T-cell (primary cell): ENCODE data around the gene MAN2B2. TPM values are rescaled to one million over a fixed set of nuclear protein-coding genes. Genes with fewer than 3 reads are reported as not detected.

Experiments
- ATAC-seq, 4 experiments: fragments of 200-7000 bp in 3 of 4; fragments of 150-1000 bp in 1 of 4; cut with Tn5 transposase; replicated peaks in 1 of 4; 1 replicate in 3 of 4; 2 replicates in 1 of 4; pipeline ENCODE4 v1.10.0; 2021; ENCODE audit warnings: moderate library complexity in 3 of 4, mild to moderate bottlenecking in 2 of 4, moderate number of reproducible peaks in 1 of 4
- CTCF ChIA-PET, 2 donors: fragments of 300-600 bp; sonication (Branson Sonifier 250); formaldehyde crosslinking; loops; one replicate each; lab custom pipeline; 2022; ENCODE audit warnings: antibody characterized with exemption in 2 of 2; lab: Charles Lee
- POLR2A ChIA-PET, 2 donors: fragments of 300-600 bp; sonication (Branson Sonifier 250); formaldehyde crosslinking; loops; one replicate each; lab custom pipeline; 2022; ENCODE audit warnings: antibody characterized with exemption in 2 of 2; lab: Charles Lee
- DNase-seq, 35 experiments: peaks; one replicate each; pipeline versions ENCODE4 v3.0.0 to v3.0.0-alpha.2; 2013 to 2023
- H3K27ac ChIP-seq: one replicate; pipeline ENCODE4 v1.5.1; 2013; ENCODE audit warnings: low read length
- H3K27me3 ChIP-seq, 2 experiments: replicated peaks in 1 of 2; 1 replicate in 1 of 2; 2 replicates in 1 of 2; pipeline versions ENCODE4 v1.6.1 to v1.7.0; 2013; ENCODE audit warnings: low read length in 1 of 2, mixed read lengths in 1 of 2; ENCODE audit not compliant: control insufficient read depth in 2 of 2, insufficient read depth in 2 of 2; ENCODE audit errors: extremely low read depth in 1 of 2
- H3K36me3 ChIP-seq, 2 donors: 1 replicate in 1 of 2; 2 replicates in 1 of 2; pipeline versions ENCODE4 v1.6.1 to v1.7.0; 2013; ENCODE audit warnings: low read length in 1 of 2; ENCODE audit not compliant: control insufficient read depth in 2 of 2, insufficient read depth in 1 of 2; ENCODE audit errors: extremely low read depth in 1 of 2
- H3K4me1 ChIP-seq, 2 experiments: 1 replicate in 1 of 2; 2 replicates in 1 of 2; pipeline versions ENCODE4 v1.6.1 to v1.7.0; 2013; ENCODE audit warnings: low read length in 2 of 2, mixed read lengths in 1 of 2; ENCODE audit not compliant: insufficient read depth in 2 of 2, control insufficient read depth in 1 of 2; ENCODE audit errors: extremely low read depth in 1 of 2
- H3K4me3 ChIP-seq, 2 donors: 1 replicate in 1 of 2; 2 replicates in 1 of 2; pipeline versions ENCODE4 v1.5.1 to v1.7.0; 2013; ENCODE audit warnings: mild to moderate bottlenecking in 2 of 2, low read length in 1 of 2, moderate library complexity in 1 of 2; ENCODE audit not compliant: control insufficient read depth in 1 of 2; ENCODE audit errors: extremely low read depth in 1 of 2
- H3K9me3 ChIP-seq: 2 replicates; pipeline ENCODE4 v1.7.0; 2013
- H3K27ac Mint-ChIP-seq, 2 donors: one replicate each; pipeline ENCODE4 v1.8.0; 2020 to 2021; ENCODE audit warnings: mild to moderate bottlenecking in 2 of 2, mixed read lengths in 2 of 2
- H3K27me3 Mint-ChIP-seq, 2 donors: one replicate each; pipeline ENCODE4 v1.8.0; 2021 to 2022; ENCODE audit warnings: mixed read lengths in 2 of 2
- H3K36me3 Mint-ChIP-seq: one replicate; pipeline ENCODE4 v1.8.0; 2021; ENCODE audit warnings: mixed read lengths
- H3K4me1 Mint-ChIP-seq, 3 donors: one replicate each; pipeline ENCODE4 v1.8.0; 2020 to 2022; ENCODE audit warnings: mixed read lengths in 3 of 3, mild to moderate bottlenecking in 1 of 3
- H3K4me3 Mint-ChIP-seq, 3 donors: one replicate each; pipeline ENCODE4 v1.8.0; 2020 to 2022; ENCODE audit warnings: mild to moderate bottlenecking in 3 of 3, mixed read lengths in 3 of 3, moderate library complexity in 3 of 3
- H3K9me3 Mint-ChIP-seq, 3 donors: one replicate each; pipeline ENCODE4 v1.8.0; 2020 to 2022; ENCODE audit warnings: mixed read lengths in 3 of 3
- WGBS: methylation state at CpG from one replicate; pipeline ENCODE4 v1.1.5; 2013; ENCODE audit warnings: missing lambda C conversion rate; ENCODE audit not compliant: insufficient coverage; 5-methylcytosine and 5-hydroxymethylcytosine counted together
- total RNA-seq, 35 experiments: library from RNA in 6 of 35; stranded (reverse) in 6 of 35; fragments of 120-200 nt in 1 of 35; gene quantifications; one replicate each; pipeline versions ENCODE4 v1.2.1 to v1.2.4 and lab custom pipeline; 2013 to 2026

Gene MAN2B2
- total RNA-seq, 5 donors from 2014 or later (not counting 1 experiment from before 2014, with no cell fraction given): 27.4 to 54.1 (median 45.8) TPM

DNA sequence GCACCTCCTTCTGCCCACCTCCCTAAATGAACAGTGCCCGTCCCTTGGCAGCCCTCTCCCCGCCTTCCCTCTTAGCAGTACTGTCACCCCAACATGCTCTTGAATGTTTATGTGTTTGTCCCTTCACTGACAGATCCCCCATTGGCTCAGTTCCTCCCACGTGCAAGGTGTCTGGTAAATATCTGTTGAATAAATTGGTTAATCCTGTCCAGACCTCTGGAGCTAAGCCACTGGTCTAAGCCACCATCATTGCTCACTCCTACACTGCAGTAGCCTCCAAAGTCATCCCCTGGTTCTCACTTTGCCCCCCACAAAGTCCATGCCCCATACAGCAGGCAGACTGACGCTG, 26.1 kb upstream of the MAN2B2 start:
- ChIA-PET POLR2A (no interaction called here), CTCF (no interaction called here)
- Histone ChIP-seq H3K4me1 (no peaks in the 10 kb centered on the region), H3K4me3 (no peak overlapping the region), H3K9me3 (no peaks in the 10 kb centered on the region), H3K27ac (no peak overlapping the region), H3K27me3 (peaks cover 0 to 63% of the 10 kb centered on the region in 2 experiments), H3K36me3 (no peaks in the 10 kb centered on the region)
- Mint-ChIP-seq H3K4me3 (no peak overlapping the region), H3K27me3 (peaks cover 52 to 68% of the 10 kb centered on the region in 2 donors), H3K9me3 (peaks cover 3 to 5% (median 5%) of the 10 kb centered on the region in 3 donors), H3K36me3 (no peaks in the 10 kb centered on the region), H3K4me1 (peaks cover 0 to 4% (median 2%) of the 10 kb centered on the region in 3 donors), H3K27ac (peak overlapping the region in 1 of 2 donors; percentile 11)
- no peak for DNase-seq
- no peak for ATAC-seq
- WGBS: 88% methylated on average over 1 of the region's 4 CpGs

DNA sequence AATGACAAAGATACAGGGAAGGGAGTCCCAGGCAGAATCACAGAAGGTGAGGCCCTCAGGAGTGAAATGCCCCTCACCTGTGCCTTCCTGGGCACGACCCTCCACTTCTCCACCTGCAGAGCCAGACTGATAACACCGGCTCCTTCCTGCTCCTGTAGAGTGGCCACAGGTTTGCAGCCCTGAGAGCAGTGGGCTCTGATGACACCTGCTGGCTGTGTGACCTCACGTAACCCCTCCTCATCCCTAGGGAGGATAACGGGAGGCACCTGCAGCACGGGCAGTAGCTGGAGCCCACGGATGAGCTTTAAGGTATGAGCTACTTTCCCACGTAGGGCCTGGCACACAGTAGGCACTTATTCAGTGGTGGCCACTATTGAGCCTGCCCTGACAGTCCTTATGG, 25.5 kb upstream of the MAN2B2 start:
- peaks cover 0 to 4% (median 2%) of the 10 kb centered on the region in 3 donors for H3K4me1 Mint-ChIP-seq
- H3K4me3 Mint-ChIP-seq: no peak overlapping the region
- no peak for ATAC-seq
- Histone ChIP-seq H3K27ac (no peak overlapping the region), H3K4me1 (no peaks in the 10 kb centered on the region), H3K27me3 (peaks cover 0 to 62% of the 10 kb centered on the region in 2 experiments), H3K36me3 (no peaks in the 10 kb centered on the region), H3K4me3 (no peak overlapping the region), H3K9me3 (no peaks in the 10 kb centered on the region)
- CTCF ChIA-PET: no interaction called here
- peaks cover 52 to 72% of the 10 kb centered on the region in 2 donors for H3K27me3 Mint-ChIP-seq
- whole genome bisulfite sequencing: 29% methylated on average over 3 of the region's 7 CpGs
- no peak for DNase-seq
- H3K36me3 Mint-ChIP-seq: no peaks in the 10 kb centered on the region
- peaks cover 3 to 5% (median 5%) of the 10 kb centered on the region in 3 donors for H3K9me3 Mint-ChIP-seq
- POLR2A ChIA-PET: no interaction called here
- no peak overlapping the region for H3K27ac Mint-ChIP-seq

DNA sequence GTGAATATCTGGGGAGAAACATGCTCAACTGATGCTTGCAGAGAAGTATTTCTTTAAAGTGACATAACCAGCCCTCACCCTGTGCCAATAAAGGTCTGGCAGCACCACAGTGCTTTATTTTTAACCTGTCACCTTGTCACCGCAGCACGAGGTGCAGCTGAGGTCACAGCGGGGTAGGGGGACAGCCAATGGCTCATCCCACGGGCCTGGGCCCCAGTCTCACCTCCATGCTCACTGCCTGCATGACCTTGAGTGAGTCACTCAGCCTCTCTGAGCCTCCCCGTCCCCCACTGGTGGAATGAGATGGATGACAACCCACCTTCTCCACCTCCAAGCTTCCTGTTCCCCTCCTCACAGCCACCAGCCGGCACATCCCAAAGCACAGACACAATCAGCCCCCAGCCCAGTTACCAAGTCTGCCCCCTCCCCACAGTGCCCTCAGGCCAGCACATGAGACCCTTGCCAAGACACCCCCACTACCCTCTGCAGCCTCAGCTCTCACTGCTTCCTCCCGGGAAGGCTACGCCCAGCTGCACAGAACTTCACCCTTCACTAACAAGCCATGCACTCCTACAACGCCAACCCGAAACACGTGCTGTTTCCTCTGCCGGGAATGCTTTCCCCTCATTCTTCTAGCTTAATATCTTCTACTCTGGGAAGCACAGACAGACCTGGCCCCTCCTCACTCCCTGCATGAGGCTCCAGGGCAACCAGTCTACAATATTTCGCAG, 24.9 kb upstream of the MAN2B2 start:
- Histone ChIP-seq H3K27me3 (peaks cover 0 to 62% of the 10 kb centered on the region in 2 experiments), H3K4me3 (no peak overlapping the region), H3K36me3 (no peaks in the 10 kb centered on the region), H3K9me3 (no peaks in the 10 kb centered on the region), H3K27ac (no peak overlapping the region), H3K4me1 (no peaks in the 10 kb centered on the region)
- Mint-ChIP-seq H3K27me3 (peaks cover 53 to 73% of the 10 kb centered on the region in 2 donors), H3K4me3 (no peak overlapping the region), H3K36me3 (no peaks in the 10 kb centered on the region), H3K27ac (no peak overlapping the region), H3K9me3 (peaks cover 3 to 5% (median 5%) of the 10 kb centered on the region in 3 donors), H3K4me1 (peaks cover 0 to 4% (median 2%) of the 10 kb centered on the region in 3 donors)
- ATAC-seq (no peak), DNase-seq (no peak)
- 61% methylated on average over 13 of the region's 13 CpGs for WGBS
- ChIA-PET POLR2A (no interaction called here), CTCF (interaction anchor here in 1 of 2 donors (0.6 kb wide), 1 partner anchor 257 kb away, joined by 4 read pairs; no protein-coding TSS in a partner anchor)

DNA sequence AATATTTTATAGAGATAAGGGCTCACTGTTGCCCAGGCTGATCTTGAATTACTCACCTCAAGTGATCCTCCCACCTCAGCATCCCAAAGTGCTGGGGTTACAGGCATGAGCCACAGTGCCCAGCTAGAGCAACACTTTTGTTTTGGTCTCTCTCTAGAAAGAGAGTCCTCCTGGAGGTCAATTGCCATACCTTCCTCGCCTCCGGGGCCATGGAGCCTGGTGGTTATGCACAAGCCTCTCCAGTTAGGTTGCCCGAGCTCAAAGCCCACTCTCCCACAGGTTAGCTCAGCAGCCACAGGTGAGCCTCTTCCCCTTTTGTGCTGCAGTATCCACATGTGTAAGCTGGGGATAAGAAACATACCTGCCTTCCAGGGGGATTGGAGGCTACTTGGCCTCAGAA, 24.2 kb upstream of the MAN2B2 start:
- POLR2A ChIA-PET: no interaction called here

DNA sequence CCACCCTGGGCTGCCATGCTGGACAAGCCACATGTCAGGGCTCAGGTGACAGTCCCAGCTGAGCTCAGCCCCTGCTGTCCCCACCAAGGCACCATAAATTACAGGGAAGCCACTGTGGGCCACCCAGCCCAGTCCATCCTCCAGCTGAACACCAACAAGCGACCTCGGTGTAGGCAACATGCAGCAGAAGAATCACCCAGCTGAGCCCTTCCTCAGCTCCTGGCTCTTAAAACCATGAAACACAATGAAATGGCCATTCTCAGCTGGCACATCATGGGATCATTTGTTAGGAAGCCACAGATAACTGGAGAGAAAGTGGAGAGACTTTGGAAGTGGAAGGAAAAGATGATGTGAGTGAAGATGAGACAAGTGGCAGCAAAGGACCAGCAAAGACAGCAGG, 23.3 kb upstream of the MAN2B2 start:
- H3K36me3 ChIP-seq: no peaks in the 10 kb centered on the region
- DNase-seq (no peak), ATAC-seq (no peak)
- WGBS: no CpG with 5 or more reads among the region's 2 CpGs
- POLR2A ChIA-PET: no interaction called here
- CTCF ChIA-PET: no interaction called here
- H3K4me1 ChIP-seq: no peaks in the 10 kb centered on the region
- no peak overlapping the region for H3K4me3 ChIP-seq
- H3K27ac ChIP-seq: no peak overlapping the region
- no peak overlapping the region for H3K27ac Mint-ChIP-seq
- H3K27me3 Mint-ChIP-seq: peaks cover 45 to 77% of the 10 kb centered on the region in 2 donors
- no peaks in the 10 kb centered on the region for H3K9me3 ChIP-seq
- no peak overlapping the region for H3K4me3 Mint-ChIP-seq
- H3K27me3 ChIP-seq: peaks cover 0 to 63% of the 10 kb centered on the region in 2 experiments
- peaks cover 0 to 4% (median 1%) of the 10 kb centered on the region in 3 donors for H3K4me1 Mint-ChIP-seq
- no peaks in the 10 kb centered on the region for H3K36me3 Mint-ChIP-seq
- peaks cover 3 to 5% (median 5%) of the 10 kb centered on the region in 3 donors for H3K9me3 Mint-ChIP-seq

More for the DNA sequence above, 24.2 kb upstream of the MAN2B2 start:
- no peak for DNase-seq
- no peak for ATAC-seq
- H3K36me3 ChIP-seq: no peaks in the 10 kb centered on the region
- Mint-ChIP-seq H3K9me3 (peaks cover 3 to 5% (median 5%) of the 10 kb centered on the region in 3 donors), H3K4me3 (no peak overlapping the region), H3K4me1 (peaks cover 0 to 4% (median 2%) of the 10 kb centered on the region in 3 donors), H3K27me3 (peaks cover 50 to 71% of the 10 kb centered on the region in 2 donors), H3K27ac (no peak overlapping the region), H3K36me3 (no peaks in the 10 kb centered on the region)
- H3K9me3 ChIP-seq: no peaks in the 10 kb centered on the region
- CTCF ChIA-PET: no interaction called here
- peaks cover 0 to 61% of the 10 kb centered on the region in 2 experiments for H3K27me3 ChIP-seq
- no peak overlapping the region for H3K27ac ChIP-seq
- H3K4me1 ChIP-seq: no peaks in the 10 kb centered on the region
- H3K4me3 ChIP-seq: no peak overlapping the region
- WGBS: no CpG with 5 or more reads among the region's 3 CpGs

DNA sequence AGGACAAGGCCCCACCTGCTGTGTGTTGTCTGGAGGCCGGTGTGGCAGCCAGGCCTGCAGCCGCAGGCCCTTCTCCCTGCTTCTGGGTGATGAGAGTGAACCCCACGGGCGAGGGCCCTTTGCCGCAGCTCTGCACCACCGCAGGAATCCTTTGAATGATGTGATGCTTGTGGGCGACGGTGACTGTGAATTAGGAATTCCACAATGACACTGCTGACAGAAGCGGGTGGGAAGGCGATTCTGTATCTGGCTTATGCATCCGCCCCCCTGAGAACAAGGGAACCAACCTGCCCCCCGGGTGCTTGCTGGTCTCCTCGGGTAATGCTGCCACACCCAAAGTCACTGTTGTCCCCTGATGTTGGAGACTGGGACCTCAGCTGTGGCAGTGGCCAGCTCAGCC, 19.5 kb upstream of the MAN2B2 start:
- Mint-ChIP-seq H3K4me3 (no peak overlapping the region), H3K27me3 (peaks cover 38 to 77% of the 10 kb centered on the region in 2 donors), H3K9me3 (peaks cover 3 to 5% (median 5%) of the 10 kb centered on the region in 3 donors), H3K27ac (no peak overlapping the region), H3K4me1 (no peaks in the 10 kb centered on the region), H3K36me3 (no peaks in the 10 kb centered on the region)
- ATAC-seq (no peak), DNase-seq (no peak)
- H3K27me3 ChIP-seq: peaks cover 0 to 67% of the 10 kb centered on the region in 2 experiments
- H3K4me3 ChIP-seq: no peak overlapping the region
- H3K36me3 ChIP-seq: no peaks in the 10 kb centered on the region
- 83% methylated on average over 12 of the region's 13 CpGs for WGBS
- ChIA-PET CTCF (no interaction called here), POLR2A (no interaction called here)
- no peak overlapping the region for H3K27ac ChIP-seq
- no peaks in the 10 kb centered on the region for H3K9me3 ChIP-seq
- no peaks in the 10 kb centered on the region for H3K4me1 ChIP-seq
